ENCODE data around the gene RDH5. TPM values are rescaled to one million over a fixed set of nuclear protein-coding genes. Genes with fewer than 3 reads are reported as not detected.

RDH5 gene
- total and polyA plus RNA-seq, 4 donors, result 3.1 to 5.4 (median 3.9) TPM

GRCh38 chr12:55706568-55707218 lies 13.5 kb upstream of the RDH5 start:
- H3K9me3 ChIP-seq (ENCODE audit: control insufficient read depth in 4 of 4, insufficient read depth in 3 of 4, low read length in 3 of 4), result no peaks in the 10 kb centered on the region
- no peak overlapping the region for H3K9ac ChIP-seq (ENCODE audit: insufficient read depth in 1 of 2, low read length in 2 of 2)
- TF ChIP-seq CTCF (IDR thresholded peaks at IDR 0.05; ENCODE audit: control extremely low read depth, extremely low read depth), result no peak
- no peaks in the 10 kb centered on the region for H3K36me3 ChIP-seq (ENCODE audit: control insufficient read depth in 4 of 4, insufficient read depth in 4 of 4, low read length in 4 of 4)
- H3K4me3 ChIP-seq, result peak overlapping the region; percentile 18
- DNase-seq (no peak), ATAC-seq (ENCODE audit: insufficient read depth, low FRiP score) (no peak)
- peak overlapping the region in 1 of 2 donors; percentile 98 for H3K27ac ChIP-seq (ENCODE audit: low read depth in 1 of 2, low read length in 1 of 2)
- peaks cover 0 to 9% (median 5%) of the 10 kb centered on the region in 3 donors for H3K27me3 ChIP-seq (ENCODE audit: control insufficient read depth in 3 of 3, insufficient read depth in 3 of 3, low read length in 2 of 3)
- H3K4me1 ChIP-seq (ENCODE audit: control insufficient read depth in 5 of 5, insufficient read depth in 5 of 5, low read length in 5 of 5), result peaks cover 0 to 41% (median 0%) of the 10 kb centered on the region in 5 donors
- WGBS, 2 donors, result 76 to 90% methylated on average over 2 of the region's 2 CpGs

- Histone ChIP-seq H3K4me1 (ENCODE audit: control insufficient read depth in 5 of 5, insufficient read depth in 5 of 5, low read length in 5 of 5) (peaks cover 0 to 47% (median under 1%) of the 10 kb centered on the region in 5 donors), H3K4me3 (peak overlapping the region; percentile 31), H3K9me3 (ENCODE audit: control insufficient read depth in 4 of 4, insufficient read depth in 3 of 4, low read length in 3 of 4) (no peaks in the 10 kb centered on the region), H3K27me3 (ENCODE audit: control insufficient read depth in 3 of 3, insufficient read depth in 3 of 3, low read length in 2 of 3) (peaks cover 0 to 9% (median 5%) of the 10 kb centered on the region in 3 donors), H3K9ac (ENCODE audit: insufficient read depth in 1 of 2, low read length in 2 of 2) (no peak overlapping the region), H3K27ac (ENCODE audit: low read depth in 1 of 2, low read length in 1 of 2) (peak overlapping the region in 1 of 2 donors; percentile 98), H3K36me3 (ENCODE audit: control insufficient read depth in 4 of 4, insufficient read depth in 4 of 4, low read length in 4 of 4) (no peaks in the 10 kb centered on the region)
- no peak for TF ChIP-seq CTCF (IDR thresholded peaks at IDR 0.05; ENCODE audit: control extremely low read depth, extremely low read depth)
- 10 to 12% methylated on average over 20 to 22 of the region's 22 CpGs for WGBS, 2 donors
- no peak for DNase-seq
- ATAC-seq (ENCODE audit: insufficient read depth, low FRiP score), result no peak
These were observed 12.9 kb upstream of the RDH5 start for GRCh38 chr12:55707219-55707671.

- H3K4me3 ChIP-seq, result peak within 1 kb of the TSS; percentile 63
- H3K9me3 ChIP-seq (ENCODE audit: control insufficient read depth in 4 of 4, insufficient read depth in 3 of 4, low read length in 3 of 4), result no peaks in the 10 kb centered on the region
- WGBS, 2 donors, result 1% methylated on average over 25 to 39 of the region's 39 CpGs
- H3K27ac ChIP-seq (ENCODE audit: low read depth in 1 of 2, low read length in 1 of 2), result peak within 1 kb of the TSS in 1 of 2 donors; percentile 98
- ATAC-seq (ENCODE audit: insufficient read depth, low FRiP score), result peak; percentile 24
- H3K9ac ChIP-seq (ENCODE audit: insufficient read depth in 1 of 2, low read length in 2 of 2), result no peak within 1 kb of the TSS
- no peak for TF ChIP-seq CTCF (IDR thresholded peaks at IDR 0.05; ENCODE audit: control extremely low read depth, extremely low read depth)
- peaks cover 0 to 55% (median 6%) of the 10 kb centered on the region in 5 donors for H3K4me1 ChIP-seq (ENCODE audit: control insufficient read depth in 5 of 5, insufficient read depth in 5 of 5, low read length in 5 of 5)
- H3K27me3 ChIP-seq (ENCODE audit: control insufficient read depth in 3 of 3, insufficient read depth in 3 of 3, low read length in 2 of 3), result peaks cover 0 to 9% (median 5%) of the 10 kb centered on the region in 3 donors
- H3K36me3 ChIP-seq (ENCODE audit: control insufficient read depth in 4 of 4, insufficient read depth in 4 of 4, low read length in 4 of 4), result no peaks in the 10 kb centered on the region
- peak in 2 of 3 donors; percentile 40 to 68 for DNase-seq
These were observed 12.1 kb upstream of the RDH5 start, which contains the start of gene ITGA7 for GRCh38 chr12:55707841-55708694. ITGA7 (minus strand) TSS chr12:55707904; CDS start chr12:55707682, 222 bp downstream.
